MM.1S (cell line): ENCODE measurements around the gene BBS12.

Source experiments
- EZH2 ChIP-seq: fragments of 300-600 bp; sonication (generic); optimal IDR thresholded peaks from 2 replicates; pipeline ENCODE3; 2017; ENCODE audit warnings: low read depth, mild to moderate bottlenecking, antibody characterized with exemption, low read length, mixed read lengths
- TF ChIP-seq, protein P1 (sequence below): fragments of 300-600 bp; sonication (generic); IDR thresholded peaks from 2 replicates; pipeline ENCODE4 v1.5.1; 2016; ENCODE audit warnings: antibody characterized with exemption, low read length, mixed read lengths

DNA sequence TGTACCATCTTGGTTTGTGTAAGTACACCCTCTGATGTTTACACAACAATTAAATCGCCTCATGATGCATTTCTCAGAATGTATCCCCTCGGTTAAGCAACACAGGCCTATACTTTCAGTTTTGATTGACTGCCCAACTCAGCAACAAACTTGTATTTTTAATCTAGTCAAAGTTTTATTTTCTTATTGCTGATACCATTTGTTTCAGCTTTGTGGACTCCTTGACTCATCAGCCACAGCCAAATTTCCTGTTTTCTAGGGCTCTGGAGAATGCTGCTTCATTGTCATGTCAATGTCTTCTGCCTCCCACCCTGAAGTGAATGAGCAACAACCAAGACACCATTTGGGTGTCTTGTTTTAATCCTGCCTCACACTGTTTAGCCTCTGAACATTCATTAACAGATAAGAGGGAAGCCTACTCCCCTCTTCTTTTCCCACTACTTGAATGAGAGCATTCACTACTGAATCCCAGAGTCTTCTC is 14.0 kb downstream of the BBS12 start:
- TF ChIP-seq, protein P1, sequence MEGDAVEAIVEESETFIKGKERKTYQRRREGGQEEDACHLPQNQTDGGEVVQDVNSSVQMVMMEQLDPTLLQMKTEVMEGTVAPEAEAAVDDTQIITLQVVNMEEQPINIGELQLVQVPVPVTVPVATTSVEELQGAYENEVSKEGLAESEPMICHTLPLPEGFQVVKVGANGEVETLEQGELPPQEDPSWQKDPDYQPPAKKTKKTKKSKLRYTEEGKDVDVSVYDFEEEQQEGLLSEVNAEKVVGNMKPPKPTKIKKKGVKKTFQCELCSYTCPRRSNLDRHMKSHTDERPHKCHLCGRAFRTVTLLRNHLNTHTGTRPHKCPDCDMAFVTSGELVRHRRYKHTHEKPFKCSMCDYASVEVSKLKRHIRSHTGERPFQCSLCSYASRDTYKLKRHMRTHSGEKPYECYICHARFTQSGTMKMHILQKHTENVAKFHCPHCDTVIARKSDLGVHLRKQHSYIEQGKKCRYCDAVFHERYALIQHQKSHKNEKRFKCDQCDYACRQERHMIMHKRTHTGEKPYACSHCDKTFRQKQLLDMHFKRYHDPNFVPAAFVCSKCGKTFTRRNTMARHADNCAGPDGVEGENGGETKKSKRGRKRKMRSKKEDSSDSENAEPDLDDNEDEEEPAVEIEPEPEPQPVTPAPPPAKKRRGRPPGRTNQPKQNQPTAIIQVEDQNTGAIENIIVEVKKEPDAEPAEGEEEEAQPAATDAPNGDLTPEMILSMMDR: no peak
- TF ChIP-seq EZH2: no peak
